Neuronal stem cell (in vitro differentiated cells): ENCODE measurements around the gene RAPGEF5.
A peak's percentile ranks its signal among the peaks of the same experiment; 100 is the strongest.

ENCODE experiments used
- DNase-seq: peaks from one replicate; pipeline ENCODE4 v3.0.0-alpha.2; 2013; ENCODE audit warnings: low spot score
- H2AFZ ChIP-seq: one replicate; pipeline ENCODE4 v1.6.1; 2013; ENCODE audit warnings: mild to moderate bottlenecking, low read length, inconsistent platforms
- H2AK5ac ChIP-seq: 2 replicates; pipeline ENCODE4 v1.6.1; 2013; ENCODE audit warnings: low read depth, mild to moderate bottlenecking, inconsistent platforms, low read length, moderate library complexity, mixed read lengths
- H2BK120ac ChIP-seq: 2 replicates; pipeline ENCODE4 v1.6.1; 2013; ENCODE audit warnings: low read depth, mild to moderate bottlenecking, inconsistent platforms, low read length, moderate library complexity, mixed read lengths
- H2BK12ac ChIP-seq: one replicate; pipeline ENCODE4 v1.6.1; 2013; ENCODE audit warnings: low read length, inconsistent platforms
- H2BK15ac ChIP-seq: 2 replicates; pipeline ENCODE4 v1.6.1; 2013; ENCODE audit warnings: mild to moderate bottlenecking, low read length, inconsistent platforms, mixed read lengths
- H2BK5ac ChIP-seq: one replicate; pipeline ENCODE4 v1.6.1; 2013; ENCODE audit warnings: inconsistent platforms, mild to moderate bottlenecking, low read length, moderate library complexity
- H3K14ac ChIP-seq: one replicate; pipeline ENCODE4 v1.6.1; 2013; ENCODE audit warnings: low read length, inconsistent platforms
- H3K18ac ChIP-seq: 2 replicates; pipeline ENCODE4 v1.6.1; 2013; ENCODE audit warnings: low read length, inconsistent platforms
- H3K23ac ChIP-seq: 2 replicates; pipeline ENCODE4 v1.6.1; 2013; ENCODE audit warnings: low read depth, mild to moderate bottlenecking, mixed read lengths, low read length, inconsistent platforms; ENCODE audit not compliant: poor library complexity
- H3K27ac ChIP-seq: replicated peaks from 3 replicates; pipeline ENCODE4 v1.5.1; 2013; ENCODE audit warnings: low read length, inconsistent platforms
- H3K27me3 ChIP-seq, 3 experiments: 2 replicates each; pipeline ENCODE4 v1.6.1; 2013; ENCODE audit warnings: low read length in 3 of 3, mild to moderate bottlenecking in 2 of 3, inconsistent platforms in 1 of 3, low read depth in 1 of 3, mixed read lengths in 1 of 3, moderate library complexity in 1 of 3; ENCODE audit not compliant: control insufficient read depth in 3 of 3, insufficient read depth in 3 of 3
- H3K36me3 ChIP-seq, 2 donors: replicated peaks in 1 of 2; 2 replicates each; pipeline ENCODE4 v1.6.1; 2013; ENCODE audit warnings: low read length in 2 of 2; ENCODE audit not compliant: control insufficient read depth in 2 of 2, insufficient read depth in 2 of 2
- H3K4ac ChIP-seq: 2 replicates; pipeline ENCODE4 v1.6.1; 2013; ENCODE audit warnings: inconsistent platforms, mild to moderate bottlenecking, low read length, moderate library complexity
- H3K4me1 ChIP-seq, 2 donors: 1 replicate in 1 of 2; 2 replicates in 1 of 2; pipeline ENCODE4 v1.6.1; 2013; ENCODE audit warnings: low read length in 2 of 2, low read depth in 1 of 2; ENCODE audit not compliant: control insufficient read depth in 2 of 2, insufficient read depth in 1 of 2
- H3K4me2 ChIP-seq: one replicate; pipeline ENCODE4 v1.6.1; 2013; ENCODE audit warnings: mild to moderate bottlenecking, low read length, inconsistent platforms; ENCODE audit not compliant: insufficient read depth, poor library complexity, severe bottlenecking
- H3K4me3 ChIP-seq, 2 donors: 2 replicates each; pipeline ENCODE4 v1.5.1; 2013; ENCODE audit warnings: low read length in 2 of 2, mild to moderate bottlenecking in 2 of 2, inconsistent platforms in 1 of 2, moderate library complexity in 1 of 2
- H3K79me1 ChIP-seq: one replicate; pipeline ENCODE4 v1.6.1; 2013; ENCODE audit warnings: low read depth, mild to moderate bottlenecking, inconsistent platforms, low read length, moderate library complexity
- H3K9ac ChIP-seq: one replicate; pipeline ENCODE4 v1.6.1; 2013; ENCODE audit warnings: mild to moderate bottlenecking, low read depth, low read length, inconsistent platforms; ENCODE audit not compliant: poor library complexity
- H3K9me3 ChIP-seq, 2 donors: replicated peaks in 1 of 2; 2 replicates each; pipeline versions ENCODE3 to v1.6.1; 2013; ENCODE audit warnings: low read length in 2 of 2, mild to moderate bottlenecking in 2 of 2, inconsistent platforms in 1 of 2, low read depth in 1 of 2, mixed read lengths in 1 of 2, moderate library complexity in 1 of 2; ENCODE audit not compliant: control insufficient read depth in 2 of 2, insufficient read depth in 1 of 2
- H4K8ac ChIP-seq: one replicate; pipeline ENCODE4 v1.6.1; 2013; ENCODE audit warnings: low read depth, mild to moderate bottlenecking, inconsistent platforms, low read length, moderate library complexity
- H4K91ac ChIP-seq: one replicate; pipeline ENCODE4 v1.6.1; 2013; ENCODE audit warnings: low read length, low read depth, mild to moderate bottlenecking, inconsistent platforms; ENCODE audit not compliant: poor library complexity
- WGBS, 2 donors: extraction: QIAGEN DNeasy Blood & Tissue Kit; methylation state at CpG; one replicate each; pipeline ENCODE4 v1.1.7; 2013; ENCODE audit warnings: missing lambda C conversion rate in 2 of 2, mixed read lengths in 1 of 2; ENCODE audit not compliant: insufficient read length in 2 of 2, insufficient replicate concordance in 1 of 2; ENCODE audit errors: extremely low coverage in 2 of 2; 5-methylcytosine and 5-hydroxymethylcytosine counted together

The RAPGEF5 gene

DNA sequence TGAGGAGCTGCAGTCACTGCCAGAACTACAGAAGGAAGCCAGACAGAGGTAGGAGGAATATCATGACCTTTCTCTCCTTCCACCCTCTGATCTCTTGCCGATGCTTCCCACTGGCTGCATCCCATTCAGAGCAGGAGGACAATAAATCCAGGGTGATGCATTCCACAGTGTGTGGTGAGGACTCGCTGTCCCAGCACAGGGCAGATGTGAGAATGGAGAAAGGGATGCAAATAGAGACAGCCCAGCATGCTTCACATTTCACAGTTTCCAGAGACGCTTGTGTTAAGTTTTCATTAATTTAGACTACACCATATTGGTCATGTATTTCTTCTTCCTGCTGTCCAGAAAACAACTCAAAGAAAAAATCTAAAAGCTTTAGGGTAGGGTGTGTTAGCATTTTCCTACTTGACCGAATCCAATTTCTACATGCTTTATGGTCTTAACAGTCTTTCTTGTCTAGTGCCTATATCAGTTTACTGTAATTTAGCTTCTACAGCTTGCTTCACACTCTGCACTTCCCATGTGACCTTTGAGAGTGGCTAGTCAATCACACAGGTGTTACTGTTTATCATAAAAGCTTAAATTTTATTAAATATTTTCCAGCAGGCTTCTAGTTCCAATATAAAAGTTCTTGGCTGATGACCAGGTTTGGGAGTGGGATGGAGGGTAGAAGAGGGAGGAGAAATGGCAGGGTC lies 155.6 kb downstream of the RAPGEF5 start:
- H3K9ac ChIP-seq, result no peak overlapping the region
- H3K4me1 ChIP-seq, result peaks cover 7 to 13% of the 10 kb centered on the region in 2 donors
- H2AK5ac ChIP-seq, result no peak overlapping the region
- H3K79me1 ChIP-seq, result no peaks in the 10 kb centered on the region
- H2AFZ ChIP-seq, result peak overlapping the region; percentile 47
- H2BK5ac ChIP-seq, result no peak overlapping the region
- no peak overlapping the region for H3K18ac ChIP-seq
- no peak overlapping the region for H3K4ac ChIP-seq
- H2BK120ac ChIP-seq, result no peak overlapping the region
- H2BK12ac ChIP-seq, result no peak overlapping the region
- no peak overlapping the region for H3K23ac ChIP-seq
- no CpG with 5 or more reads among the region's 4 CpGs for WGBS, 2 donors
- no peak overlapping the region for H2BK15ac ChIP-seq
- H3K4me2 ChIP-seq, result no peak overlapping the region
- no peaks in the 10 kb centered on the region for H3K36me3 ChIP-seq
- H3K27me3 ChIP-seq, result no peaks in the 10 kb centered on the region
- no peak overlapping the region for H3K4me3 ChIP-seq
- H3K14ac ChIP-seq, result no peak overlapping the region
- H4K91ac ChIP-seq, result no peak overlapping the region
- no peak for DNase-seq
- H3K27ac ChIP-seq, result no peak overlapping the region
- H3K9me3 ChIP-seq, result no peaks in the 10 kb centered on the region
- H4K8ac ChIP-seq, result no peak overlapping the region

DNA sequence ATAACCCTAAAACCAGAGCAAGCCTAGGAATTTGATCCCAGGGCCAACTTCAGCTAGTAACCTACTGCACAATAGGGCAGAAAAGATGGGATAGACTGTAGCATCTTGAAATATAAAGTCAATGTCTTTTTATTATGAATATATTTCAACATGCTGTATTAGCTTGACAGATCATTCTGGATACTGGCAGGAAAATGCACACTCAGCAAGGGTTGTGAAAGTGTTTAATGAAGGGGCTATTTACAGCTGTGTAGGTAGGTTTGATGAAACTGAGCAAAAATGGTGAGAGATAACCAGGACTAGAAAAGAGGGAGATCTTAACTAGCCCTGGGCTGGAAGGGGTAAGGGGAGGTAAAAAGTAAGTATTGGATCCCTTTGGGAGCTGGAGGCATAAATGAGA lies 156.2 kb downstream of the RAPGEF5 start:
- no peak overlapping the region for H4K91ac ChIP-seq
- no peak overlapping the region for H3K14ac ChIP-seq
- no peak overlapping the region for H2BK15ac ChIP-seq
- no peak overlapping the region for H2BK12ac ChIP-seq
- H3K27ac ChIP-seq, result no peak overlapping the region
- no peak overlapping the region for H4K8ac ChIP-seq
- no peak overlapping the region for H2BK120ac ChIP-seq
- no peak overlapping the region for H2BK5ac ChIP-seq
- no peak overlapping the region for H3K4me2 ChIP-seq
- H3K9ac ChIP-seq, result no peak overlapping the region
- peaks cover 8 to 18% of the 10 kb centered on the region in 2 donors for H3K4me1 ChIP-seq
- no peaks in the 10 kb centered on the region for H3K27me3 ChIP-seq
- H3K4me3 ChIP-seq, result no peak overlapping the region
- H3K18ac ChIP-seq, result no peak overlapping the region
- no peaks in the 10 kb centered on the region for H3K79me1 ChIP-seq
- peak overlapping the region; percentile 47 for H2AFZ ChIP-seq
- no peak overlapping the region for H3K23ac ChIP-seq
- no peak overlapping the region for H2AK5ac ChIP-seq
- DNase-seq, result no peak
- H3K9me3 ChIP-seq, result no peaks in the 10 kb centered on the region
- H3K4ac ChIP-seq, result no peak overlapping the region
- H3K36me3 ChIP-seq, result no peaks in the 10 kb centered on the region

DNA sequence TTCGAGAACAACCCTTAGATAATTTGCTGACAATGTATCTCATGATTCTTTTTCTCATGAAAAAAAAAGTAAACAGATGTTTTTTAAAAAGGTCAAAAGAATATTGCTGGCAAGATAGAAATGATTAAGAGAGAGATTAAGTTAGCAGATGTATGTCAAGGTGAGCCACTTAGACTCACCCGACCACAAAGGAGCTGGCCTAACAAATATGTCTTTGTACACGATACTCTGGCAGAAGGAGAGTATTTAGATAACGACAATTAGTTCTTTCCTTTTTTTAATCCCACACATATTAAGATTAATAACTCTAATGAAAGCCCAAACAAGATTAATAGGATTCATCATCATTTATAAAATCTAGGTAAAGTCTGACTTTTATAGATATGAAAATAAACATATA lies 156.7 kb downstream of the RAPGEF5 start:
- Histone ChIP-seq H3K18ac (no peak overlapping the region), H2BK120ac (no peak overlapping the region), H2BK5ac (no peak overlapping the region), H3K23ac (no peak overlapping the region), H3K27ac (no peak overlapping the region), H2AK5ac (no peak overlapping the region), H3K4me2 (no peak overlapping the region), H2BK15ac (no peak overlapping the region), H2BK12ac (no peak overlapping the region), H3K4me1 (peaks cover 8 to 21% of the 10 kb centered on the region in 2 donors), H4K8ac (no peak overlapping the region), H3K9ac (no peak overlapping the region), H3K27me3 (no peaks in the 10 kb centered on the region), H3K9me3 (no peaks in the 10 kb centered on the region), H3K36me3 (no peaks in the 10 kb centered on the region), H3K4me3 (no peak overlapping the region), H3K4ac (no peak overlapping the region), H4K91ac (no peak overlapping the region), H3K79me1 (no peaks in the 10 kb centered on the region), H3K14ac (no peak overlapping the region), H2AFZ (no peak overlapping the region)
- WGBS, 2 donors, result no CpG with 5 or more reads among the region's 4 CpGs
- no peak for DNase-seq

DNA sequence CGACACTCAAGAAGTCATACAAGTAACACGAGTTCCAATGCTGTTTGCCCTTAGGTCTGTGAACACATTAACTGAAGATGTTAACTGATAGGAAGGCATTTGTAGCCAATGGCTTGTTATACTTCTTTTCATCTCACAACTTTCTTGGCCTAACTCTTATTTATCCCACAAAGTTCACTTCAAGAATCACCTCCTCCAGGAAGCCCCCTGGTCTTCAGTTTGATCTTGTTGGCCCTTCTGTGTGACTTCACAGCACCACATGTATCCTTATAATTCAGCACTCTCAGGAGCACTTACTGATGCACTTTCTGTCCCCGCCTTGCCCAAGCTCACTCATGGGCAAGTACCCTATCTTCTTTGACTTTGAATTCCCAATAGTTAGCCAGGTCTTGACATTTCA lies 159.6 kb downstream of the RAPGEF5 start:
- H2AK5ac ChIP-seq, result no peak overlapping the region
- no peak overlapping the region for H3K9ac ChIP-seq
- no peaks in the 10 kb centered on the region for H3K9me3 ChIP-seq
- H3K4ac ChIP-seq, result no peak overlapping the region
- H3K4me1 ChIP-seq, result peaks cover 18 to 39% of the 10 kb centered on the region in 2 donors
- no peak overlapping the region for H3K18ac ChIP-seq
- no peak overlapping the region for H2BK5ac ChIP-seq
- no peak overlapping the region for H3K27ac ChIP-seq
- H3K4me3 ChIP-seq, result no peak overlapping the region
- WGBS, 2 donors, result no CpG with 5 or more reads among the region's 3 CpGs
- no peak overlapping the region for H2BK15ac ChIP-seq
- DNase-seq, result no peak
- no peaks in the 10 kb centered on the region for H3K36me3 ChIP-seq
- no peak overlapping the region for H3K4me2 ChIP-seq
- H3K14ac ChIP-seq, result no peak overlapping the region
- H2BK12ac ChIP-seq, result no peak overlapping the region
- H4K91ac ChIP-seq, result no peak overlapping the region
- H2AFZ ChIP-seq, result no peak overlapping the region
- H3K79me1 ChIP-seq, result no peaks in the 10 kb centered on the region
- no peaks in the 10 kb centered on the region for H3K27me3 ChIP-seq
- H3K23ac ChIP-seq, result no peak overlapping the region
- H4K8ac ChIP-seq, result no peak overlapping the region
- no peak overlapping the region for H2BK120ac ChIP-seq
